ENCODE results near the gene PGF. TPM values are rescaled to one million over a fixed set of nuclear protein-coding genes. Genes with fewer than 3 reads are reported as not detected.
A peak's percentile ranks its signal among the peaks of the same experiment; 100 is the strongest.

The PGF gene
- total RNA-seq, 2 donors from 2014 or later = 5.0 to 7.6 TPM

DNA sequence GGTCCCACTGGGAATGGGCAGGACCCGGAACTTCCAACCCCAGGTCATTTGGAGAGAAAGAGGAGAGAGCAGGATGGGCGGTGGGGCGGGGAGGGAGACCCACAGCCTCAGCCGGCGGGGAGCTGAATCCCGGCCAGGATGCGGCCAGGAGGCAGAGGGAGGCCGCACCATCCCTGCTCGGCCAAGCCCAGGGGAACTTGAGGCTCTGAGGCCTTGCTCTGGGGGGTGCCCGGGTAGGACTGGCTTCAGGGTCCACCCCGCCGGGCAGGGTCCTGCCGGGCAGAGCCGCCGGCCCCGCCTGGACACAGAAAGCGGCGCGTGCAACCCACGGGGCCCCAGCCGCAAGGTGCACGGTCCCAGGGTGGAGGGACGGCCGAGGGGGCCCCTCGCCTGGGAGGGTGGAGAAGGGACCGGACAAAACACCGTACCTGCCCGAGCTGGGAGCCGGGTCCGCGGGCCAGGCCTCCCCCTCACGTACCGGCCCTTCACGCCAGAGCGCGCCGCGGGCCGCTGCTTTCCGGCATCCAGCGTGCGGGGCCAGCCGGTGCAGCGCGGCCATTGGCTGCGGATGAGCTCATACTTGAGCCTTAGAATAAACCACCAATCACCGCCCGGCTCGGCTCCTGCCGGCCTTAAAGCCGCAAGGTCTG is 32.5 kb downstream of the PGF start, which contains the start of gene RPS6KL1:
Gene RPS6KL1 (minus strand): TSS at position 509 of the 650 bp plus-strand sequence. CDS start 1,719 bp downstream, outside the sequence.
- Mint-ChIP-seq H3K4me1 (no peaks in the 10 kb centered on the region), H3K4me3 (peak within 1 kb of the TSS; percentile 70), H3K27me3 (ENCODE audit: insufficient read depth) (peaks cover 20% of the 10 kb centered on the region), H3K27ac (no peak within 1 kb of the TSS), H3K9me3 (no peaks in the 10 kb centered on the region), H3K36me3 (ENCODE audit: low read depth) (no peaks in the 10 kb centered on the region)
- TF ChIP-seq, protein P1, sequence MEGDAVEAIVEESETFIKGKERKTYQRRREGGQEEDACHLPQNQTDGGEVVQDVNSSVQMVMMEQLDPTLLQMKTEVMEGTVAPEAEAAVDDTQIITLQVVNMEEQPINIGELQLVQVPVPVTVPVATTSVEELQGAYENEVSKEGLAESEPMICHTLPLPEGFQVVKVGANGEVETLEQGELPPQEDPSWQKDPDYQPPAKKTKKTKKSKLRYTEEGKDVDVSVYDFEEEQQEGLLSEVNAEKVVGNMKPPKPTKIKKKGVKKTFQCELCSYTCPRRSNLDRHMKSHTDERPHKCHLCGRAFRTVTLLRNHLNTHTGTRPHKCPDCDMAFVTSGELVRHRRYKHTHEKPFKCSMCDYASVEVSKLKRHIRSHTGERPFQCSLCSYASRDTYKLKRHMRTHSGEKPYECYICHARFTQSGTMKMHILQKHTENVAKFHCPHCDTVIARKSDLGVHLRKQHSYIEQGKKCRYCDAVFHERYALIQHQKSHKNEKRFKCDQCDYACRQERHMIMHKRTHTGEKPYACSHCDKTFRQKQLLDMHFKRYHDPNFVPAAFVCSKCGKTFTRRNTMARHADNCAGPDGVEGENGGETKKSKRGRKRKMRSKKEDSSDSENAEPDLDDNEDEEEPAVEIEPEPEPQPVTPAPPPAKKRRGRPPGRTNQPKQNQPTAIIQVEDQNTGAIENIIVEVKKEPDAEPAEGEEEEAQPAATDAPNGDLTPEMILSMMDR (conservative IDR thresholded peaks at IDR 0.05) = no peak
- no peaks in the 10 kb centered on the region for H3K4me1 ChIP-seq (ENCODE audit: control insufficient read depth, insufficient read depth, low read length)
- H3K4me3 ChIP-seq (ENCODE audit: low read length) = peak within 1 kb of the TSS; percentile 80
- DNase-seq = peak; percentile 95
- peak within 1 kb of the TSS; percentile 55 for H3K9ac ChIP-seq (ENCODE audit: extremely low read depth, low read length, poor library complexity, severe bottlenecking)
- H3K36me3 ChIP-seq (ENCODE audit: control insufficient read depth, insufficient read depth, low read length) = no peaks in the 10 kb centered on the region
- WGBS, 2 experiments (ENCODE audit: insufficient coverage in 1 of 2, insufficient read length in 1 of 2) = 2 to 13% methylated on average over 1 to 46 of the region's 51 CpGs
- no peak within 1 kb of the TSS for H3K27ac ChIP-seq (ENCODE audit: low read depth, low read length)
- peaks cover 21% of the 10 kb centered on the region for H3K27me3 ChIP-seq (ENCODE audit: control insufficient read depth, insufficient read depth, low read length, poor library complexity, severe bottlenecking)
- no peaks in the 10 kb centered on the region for H3K9me3 ChIP-seq (ENCODE audit: control insufficient read depth, low read length)

DNA sequence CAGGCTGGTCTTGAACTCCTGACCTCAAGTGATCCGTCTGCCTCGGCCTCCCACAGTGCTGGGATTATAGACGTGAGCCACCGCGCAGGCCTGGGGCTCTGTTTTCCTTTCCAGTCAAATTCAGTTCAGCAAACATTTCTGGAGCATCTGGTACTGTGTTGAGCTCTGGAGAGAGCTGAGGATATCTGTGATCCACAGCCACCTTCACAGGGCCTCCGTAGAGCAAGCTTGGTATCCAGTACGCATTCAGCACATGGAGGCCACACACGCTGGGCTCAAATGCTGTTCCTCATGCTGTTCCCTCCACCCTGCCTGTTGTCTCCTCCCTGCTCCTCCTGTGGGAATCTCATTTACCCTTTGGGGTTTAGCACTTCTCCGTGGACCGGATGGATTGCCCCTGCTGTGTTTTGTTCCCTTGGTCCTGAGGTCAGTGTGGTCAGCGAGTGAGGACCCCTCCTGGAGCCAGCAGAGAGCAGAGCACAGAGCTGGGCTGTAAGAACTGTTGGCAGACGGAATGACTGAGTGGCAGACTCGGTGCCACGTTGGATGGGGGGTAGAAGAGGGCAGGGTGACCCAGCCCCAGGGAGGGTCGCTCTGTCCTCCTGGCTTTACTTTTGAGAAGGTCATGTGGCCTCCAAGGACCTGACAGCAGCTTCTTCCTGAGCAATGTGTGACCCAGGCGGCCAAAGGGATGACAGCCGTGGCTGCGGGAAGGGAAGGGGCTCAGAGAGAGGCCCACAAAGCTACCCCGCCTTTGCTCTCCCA is 33.2 kb downstream of the PGF start:
- Mint-ChIP-seq H3K36me3 (ENCODE audit: low read depth) (no peaks in the 10 kb centered on the region), H3K4me3 (peak overlapping the region; percentile 70), H3K27ac (no peak overlapping the region), H3K27me3 (ENCODE audit: insufficient read depth) (peaks cover 17% of the 10 kb centered on the region), H3K9me3 (no peaks in the 10 kb centered on the region), H3K4me1 (peaks cover 4% of the 10 kb centered on the region)
- Histone ChIP-seq H3K36me3 (ENCODE audit: control insufficient read depth, insufficient read depth, low read length) (no peaks in the 10 kb centered on the region), H3K9me3 (ENCODE audit: control insufficient read depth, low read length) (no peaks in the 10 kb centered on the region), H3K9ac (ENCODE audit: extremely low read depth, low read length, poor library complexity, severe bottlenecking) (peak overlapping the region; percentile 55), H3K27ac (ENCODE audit: low read depth, low read length) (no peak overlapping the region), H3K4me1 (ENCODE audit: control insufficient read depth, insufficient read depth, low read length) (peaks cover 6% of the 10 kb centered on the region), H3K4me3 (ENCODE audit: low read length) (peak overlapping the region; percentile 80), H3K27me3 (ENCODE audit: control insufficient read depth, insufficient read depth, low read length, poor library complexity, severe bottlenecking) (peaks cover 17% of the 10 kb centered on the region)
- WGBS, 2 experiments (ENCODE audit: insufficient coverage in 1 of 2, insufficient read length in 1 of 2) = 75 to 77% methylated on average over 16 to 19 of the region's 19 CpGs
- TF ChIP-seq, protein P1 (conservative IDR thresholded peaks at IDR 0.05) = no peak
- no peak for DNase-seq

DNA sequence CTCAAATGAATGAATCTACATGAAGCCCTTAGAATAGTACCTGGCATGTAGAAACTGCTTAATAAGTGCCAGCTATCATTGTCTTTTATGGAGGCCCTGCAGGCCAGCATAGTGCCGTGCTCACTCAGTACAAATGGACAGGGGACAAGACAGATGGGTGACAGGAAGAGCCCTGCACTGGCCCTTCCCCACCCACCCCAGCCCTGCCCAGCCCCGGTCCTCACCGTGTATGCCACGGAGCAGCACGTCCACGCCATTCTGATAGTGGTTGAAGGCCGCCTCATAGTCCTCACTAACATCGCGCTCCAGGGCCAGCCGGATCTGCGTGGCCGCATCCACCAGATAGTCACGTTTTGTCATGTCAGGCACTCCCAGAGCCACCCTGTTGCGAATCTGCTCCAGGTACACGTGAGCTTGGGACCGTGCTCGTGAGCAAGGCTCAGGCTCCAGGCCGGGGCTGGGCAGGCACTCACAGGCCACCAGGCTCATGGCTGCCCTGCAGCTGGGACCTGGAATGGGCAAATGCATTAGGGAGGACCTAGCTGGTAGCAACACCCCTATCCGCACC is 34.3 kb downstream of the PGF start:
- Mint-ChIP-seq H3K27ac (no peak overlapping the region), H3K4me3 (no peak overlapping the region), H3K36me3 (ENCODE audit: low read depth) (peaks cover under 1% of the 10 kb centered on the region), H3K27me3 (ENCODE audit: insufficient read depth) (peaks cover 8% of the 10 kb centered on the region), H3K9me3 (no peaks in the 10 kb centered on the region), H3K4me1 (peaks cover 4% of the 10 kb centered on the region)
- 92 to 94% methylated on average over 10 to 19 of the region's 19 CpGs for WGBS, 2 experiments (ENCODE audit: insufficient coverage in 1 of 2, insufficient read length in 1 of 2)
- peaks cover 8% of the 10 kb centered on the region for H3K4me1 ChIP-seq (ENCODE audit: control insufficient read depth, insufficient read depth, low read length)
- no peak overlapping the region for H3K4me3 ChIP-seq (ENCODE audit: low read length)
- peaks cover 11% of the 10 kb centered on the region for H3K27me3 ChIP-seq (ENCODE audit: control insufficient read depth, insufficient read depth, low read length, poor library complexity, severe bottlenecking)
- H3K27ac ChIP-seq (ENCODE audit: low read depth, low read length) = no peak overlapping the region
- no peak for DNase-seq
- no peaks in the 10 kb centered on the region for H3K36me3 ChIP-seq (ENCODE audit: control insufficient read depth, insufficient read depth, low read length)
- H3K9ac ChIP-seq (ENCODE audit: extremely low read depth, low read length, poor library complexity, severe bottlenecking) = no peak overlapping the region
- TF ChIP-seq, protein P1 (conservative IDR thresholded peaks at IDR 0.05) = no peak
- H3K9me3 ChIP-seq (ENCODE audit: control insufficient read depth, low read length) = no peaks in the 10 kb centered on the region

All from endodermal cell (in vitro differentiated cells).